ENCODE data around the gene SSMEM1. TPM values are rescaled to one million over a fixed set of nuclear protein-coding genes. Genes with fewer than 3 reads are reported as not detected.
"Not testable (repeated sequence)": the region's sequence is repeated elsewhere in the genome, so short reads cannot be mapped to it uniquely, and the experiment has no call there.

Gene SSMEM1
- total RNA-seq, 2 experiments from 2014 or later: not detected

DNA sequence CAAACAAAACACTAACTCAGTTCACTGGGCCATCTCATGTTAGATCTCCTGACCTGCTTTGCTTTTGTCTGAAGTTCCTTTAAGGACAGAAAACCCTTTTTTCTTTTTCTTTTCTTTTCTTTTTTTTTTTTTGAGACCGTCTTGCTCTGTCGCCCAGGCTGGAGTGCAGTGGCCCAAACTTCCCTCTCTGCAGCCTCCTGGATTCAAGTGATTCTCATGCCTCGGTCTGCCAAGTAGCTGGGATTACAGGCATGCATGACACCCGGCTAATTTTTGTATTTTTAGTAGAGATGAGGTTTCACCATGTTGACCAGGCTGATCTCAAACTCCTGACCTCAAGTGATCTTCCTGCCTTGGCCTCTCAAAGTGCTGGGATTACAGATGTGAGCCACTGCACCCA is 28.7 kb downstream of the SSMEM1 start:
- H3K4me3 Mint-ChIP-seq; H3K36me3 Mint-ChIP-seq (ENCODE audit: low read depth); POLR2A ChIA-PET; DNase-seq; CTCF ChIA-PET; H3K4me1 Mint-ChIP-seq; H3K9me3 Mint-ChIP-seq; H3K27ac Mint-ChIP-seq: not testable (repeated sequence)
- peaks cover 17% of the 10 kb centered on the region for H3K27me3 Mint-ChIP-seq

DNA sequence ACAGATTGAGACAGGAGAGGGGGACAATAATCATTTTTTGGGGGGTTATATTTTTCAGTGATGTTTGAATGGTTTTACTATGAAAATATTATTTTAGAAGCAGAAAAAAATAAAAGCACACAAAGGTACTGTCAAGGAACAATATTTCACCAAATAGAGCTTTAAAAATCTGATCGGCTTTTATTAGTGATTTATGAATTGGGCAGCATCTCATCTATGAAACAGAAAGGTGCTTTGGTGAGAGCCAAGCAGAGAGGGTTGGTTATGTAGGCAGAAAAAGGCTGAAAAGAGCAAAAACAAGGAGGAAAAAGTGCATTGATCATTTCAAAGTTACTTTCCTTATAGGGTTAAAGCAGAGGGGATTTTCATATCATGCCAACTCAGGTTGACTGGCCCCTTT is 32.6 kb downstream of the SSMEM1 start:
- ChIA-PET POLR2A (no interaction called here), CTCF (interaction anchor here (0.6 to 1.5 kb wide), 5 partner anchors 9 to 592 kb away, joined by 3 to 5 read pairs (median 5); no protein-coding TSS in a partner anchor)
- Mint-ChIP-seq H3K4me1 (peaks cover 15% of the 10 kb centered on the region), H3K27me3 (peaks cover 39% of the 10 kb centered on the region), H3K9me3 (no peaks in the 10 kb centered on the region), H3K36me3 (ENCODE audit: low read depth) (no peaks in the 10 kb centered on the region), H3K4me3 (no peak overlapping the region), H3K27ac (no peak overlapping the region)
- DNase-seq: no peak

DNA sequence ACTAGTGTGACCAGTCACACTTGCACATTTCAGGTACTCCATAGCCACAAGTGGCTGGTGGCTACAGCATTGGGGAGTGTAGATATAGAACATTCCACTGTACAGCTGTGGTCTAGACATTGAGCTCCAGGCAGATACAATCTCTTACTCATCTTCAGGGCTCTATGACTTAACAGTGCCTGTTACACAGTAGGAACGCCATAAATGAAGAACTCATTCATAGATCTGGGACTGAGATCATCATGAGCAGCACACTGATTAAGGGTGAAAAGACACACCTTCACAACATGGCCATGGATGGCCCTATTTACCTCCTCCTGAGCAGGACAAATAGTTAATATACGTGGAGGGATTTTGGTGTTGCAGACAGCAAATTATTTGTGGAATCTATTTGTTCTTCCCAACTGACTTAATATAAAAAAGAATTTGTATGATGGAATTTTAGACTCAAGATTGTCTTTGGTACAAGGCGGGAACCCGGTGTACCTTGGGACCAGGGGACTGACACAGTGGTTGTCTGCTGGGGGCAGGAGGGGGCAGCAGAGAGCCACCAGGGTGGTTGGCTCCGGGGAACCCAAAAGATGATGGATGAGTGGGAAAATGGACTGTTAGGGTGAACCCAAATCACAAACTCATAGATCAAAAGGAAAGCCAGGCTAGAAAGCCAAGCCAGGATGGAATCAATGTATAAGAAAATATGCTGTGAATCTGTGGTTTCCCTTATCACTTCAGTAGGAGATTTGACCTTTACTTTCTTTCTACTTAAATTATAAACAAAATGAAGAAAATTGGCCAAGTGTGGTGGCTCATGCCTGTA is 34.7 kb downstream of the SSMEM1 start:
- CTCF ChIA-PET: interaction anchor here (0.7 to 1.9 kb wide), 3 partner anchors 16 to 516 kb away, joined by 3 to 12 read pairs (median 3); no protein-coding TSS in a partner anchor
- no peaks in the 10 kb centered on the region for H3K36me3 Mint-ChIP-seq (ENCODE audit: low read depth)
- DNase-seq: peak; percentile 53
- no peak overlapping the region for H3K27ac Mint-ChIP-seq
- no peak overlapping the region for H3K4me3 Mint-ChIP-seq
- peaks cover 15% of the 10 kb centered on the region for H3K4me1 Mint-ChIP-seq
- POLR2A ChIA-PET: no interaction called here
- H3K9me3 Mint-ChIP-seq: no peaks in the 10 kb centered on the region
- peaks cover 29% of the 10 kb centered on the region for H3K27me3 Mint-ChIP-seq

DNA sequence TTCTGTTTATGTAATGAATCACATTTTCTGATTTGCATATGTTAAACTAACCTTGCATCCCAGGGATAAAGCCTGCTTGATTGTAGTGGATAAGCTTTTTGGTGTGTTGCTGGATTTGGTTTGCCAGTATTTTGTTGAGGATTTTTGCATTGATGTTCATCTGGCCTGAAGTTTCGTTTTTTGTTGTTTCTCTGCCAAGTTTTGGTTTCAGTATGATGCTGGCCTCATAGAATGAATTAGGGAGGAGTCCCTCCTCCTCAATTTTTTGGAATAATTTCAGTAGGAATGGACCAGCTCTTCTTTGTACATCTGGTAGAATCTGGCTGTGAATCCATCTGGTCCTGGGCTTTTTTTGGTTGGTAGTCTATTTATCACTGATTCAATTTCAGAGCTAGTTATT is 35.8 kb downstream of the SSMEM1 start:
- H3K9me3 Mint-ChIP-seq; H3K36me3 Mint-ChIP-seq (ENCODE audit: low read depth); H3K4me3 Mint-ChIP-seq; POLR2A ChIA-PET; H3K27ac Mint-ChIP-seq; DNase-seq: not testable (repeated sequence)
- Mint-ChIP-seq H3K4me1 (peaks cover 15% of the 10 kb centered on the region), H3K27me3 (peaks cover 28% of the 10 kb centered on the region)
- CTCF ChIA-PET: interaction anchor here (0.8 to 1.4 kb wide), 5 partner anchors 33 to 515 kb away, joined by 3 to 11 read pairs (median 3); partner anchors contain the start of gene CEP41

DNA sequence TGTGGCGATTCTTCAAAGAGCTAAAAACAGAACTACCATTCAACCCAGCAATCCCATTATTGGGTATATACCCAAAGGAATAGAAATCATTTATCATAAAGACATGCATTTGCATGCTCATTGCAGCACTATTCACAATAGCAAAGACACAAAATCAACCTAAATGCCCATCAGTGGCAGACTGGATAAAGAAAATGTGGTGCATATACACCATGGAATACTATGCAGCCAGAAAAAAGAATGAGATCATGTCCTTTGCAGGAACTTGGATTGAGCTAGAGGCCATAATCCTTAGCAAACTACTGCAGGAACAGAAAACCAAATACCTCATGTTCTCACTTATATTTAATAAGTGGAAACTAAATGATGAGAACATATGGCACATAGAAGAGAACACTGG is 38.8 kb downstream of the SSMEM1 start:
- H3K9me3 Mint-ChIP-seq; H3K4me3 Mint-ChIP-seq; DNase-seq; POLR2A ChIA-PET; H3K27ac Mint-ChIP-seq; CTCF ChIA-PET; H3K36me3 Mint-ChIP-seq (ENCODE audit: low read depth): not testable (repeated sequence)
- peaks cover 34% of the 10 kb centered on the region for H3K27me3 Mint-ChIP-seq
- H3K4me1 Mint-ChIP-seq: peaks cover 15% of the 10 kb centered on the region

DNA sequence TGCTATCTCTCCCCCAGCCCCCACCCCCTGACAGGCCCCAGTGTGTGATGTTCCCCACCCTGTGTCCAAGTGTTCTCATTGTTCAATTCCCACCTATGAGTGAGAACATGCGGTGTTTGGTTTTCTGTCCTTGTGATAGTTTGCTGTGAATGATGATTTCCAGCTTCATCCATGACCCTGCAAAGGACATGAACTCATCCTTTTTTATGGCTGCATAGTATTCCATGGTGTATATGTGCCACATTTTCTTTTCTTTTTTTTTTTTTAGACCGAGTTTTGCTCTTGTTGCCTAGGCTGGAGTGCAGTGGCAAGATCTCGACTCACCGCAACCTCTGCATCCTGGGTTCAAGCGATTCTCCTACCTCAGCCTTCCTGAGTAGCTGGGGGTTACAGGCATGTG is 41.2 kb downstream of the SSMEM1 start:
- H3K4me1 Mint-ChIP-seq; DNase-seq; H3K4me3 Mint-ChIP-seq; H3K27ac Mint-ChIP-seq; H3K9me3 Mint-ChIP-seq; H3K36me3 Mint-ChIP-seq (ENCODE audit: low read depth); POLR2A ChIA-PET: not testable (repeated sequence)
- CTCF ChIA-PET: interaction anchor here (0.7 kb wide), 1 partner anchor 235 kb away, joined by 3 read pairs; no protein-coding TSS in a partner anchor
- H3K27me3 Mint-ChIP-seq: peaks cover 44% of the 10 kb centered on the region

DNA sequence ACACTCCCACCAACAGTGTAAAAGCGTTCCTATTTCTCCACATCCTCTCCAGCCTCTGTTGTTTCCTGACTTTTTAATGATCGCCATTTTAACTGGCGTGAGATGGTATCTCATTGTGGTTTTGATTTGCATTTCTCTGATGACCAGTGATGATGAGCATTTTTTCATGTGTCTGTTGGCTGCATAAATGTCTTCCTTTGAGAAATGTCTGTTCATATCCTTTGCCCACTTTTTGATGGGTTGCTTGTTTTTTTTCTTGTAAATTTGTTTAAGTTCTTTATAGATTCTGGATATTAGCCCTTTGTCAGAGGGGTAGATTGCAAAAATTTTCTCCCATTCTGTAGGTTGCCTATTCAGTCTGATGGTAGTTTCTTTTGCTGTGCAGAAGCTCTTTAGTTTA is 42.0 kb downstream of the SSMEM1 start:
- POLR2A ChIA-PET; H3K36me3 Mint-ChIP-seq (ENCODE audit: low read depth); H3K4me1 Mint-ChIP-seq; H3K27ac Mint-ChIP-seq; DNase-seq; H3K4me3 Mint-ChIP-seq; H3K9me3 Mint-ChIP-seq: not testable (repeated sequence)
- CTCF ChIA-PET: interaction anchor here (0.6 kb wide), 1 partner anchor 9 kb away, joined by 5 read pairs; no protein-coding TSS in a partner anchor
- H3K27me3 Mint-ChIP-seq: peaks cover 39% of the 10 kb centered on the region

DNA sequence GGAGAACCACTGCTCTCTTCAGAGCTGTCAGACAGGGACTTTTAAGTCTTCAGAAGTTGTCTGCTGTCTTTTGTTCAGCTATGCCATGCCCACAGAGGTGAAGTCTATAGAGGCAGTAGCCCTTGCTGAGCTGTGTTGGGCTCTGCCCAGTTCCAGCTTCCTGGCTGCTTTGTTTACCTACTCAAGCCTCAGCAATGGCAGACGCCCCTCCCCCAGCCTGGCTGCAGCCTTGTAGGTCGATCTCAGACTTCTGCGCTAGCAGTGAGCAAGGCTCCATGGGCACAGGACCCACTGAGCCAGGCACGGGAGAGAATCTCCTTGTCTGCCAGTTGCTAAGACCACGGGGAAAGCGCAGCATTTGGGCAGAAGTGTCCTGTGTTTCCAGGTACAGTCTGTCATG is 46.9 kb downstream of the SSMEM1 start:
- H3K27me3 Mint-ChIP-seq: peaks cover 29% of the 10 kb centered on the region
- no peaks in the 10 kb centered on the region for H3K4me1 Mint-ChIP-seq
- DNase-seq: no peak
- H3K9me3 Mint-ChIP-seq: peaks cover 6% of the 10 kb centered on the region
- CTCF ChIA-PET: no interaction called here
- no peak overlapping the region for H3K4me3 Mint-ChIP-seq
- H3K27ac Mint-ChIP-seq: no peak overlapping the region
- POLR2A ChIA-PET: no interaction called here
- H3K36me3 Mint-ChIP-seq (ENCODE audit: low read depth): peaks cover 2% of the 10 kb centered on the region

DNA sequence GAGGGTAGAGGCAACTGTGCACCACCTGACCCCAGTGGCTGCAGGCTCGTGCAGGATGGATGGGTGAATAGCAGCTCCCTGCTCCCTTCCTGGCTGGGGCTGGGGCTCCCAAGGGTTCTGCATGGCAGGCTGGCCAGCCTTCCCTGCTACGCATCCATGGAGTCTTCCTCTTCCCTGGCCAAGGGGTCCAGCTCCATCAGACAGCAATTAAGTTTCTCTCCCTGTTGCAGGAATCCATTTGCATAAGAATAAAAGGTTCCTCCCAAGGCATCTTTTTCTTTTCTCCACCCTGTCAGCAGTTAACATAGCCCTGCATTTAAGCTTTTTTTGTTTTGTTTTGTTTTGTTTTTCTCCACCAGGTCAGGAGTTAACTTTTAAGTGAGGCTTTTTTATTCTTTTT is 49.0 kb downstream of the SSMEM1 start:
- H3K36me3 Mint-ChIP-seq (ENCODE audit: low read depth): peaks cover 2% of the 10 kb centered on the region
- ChIA-PET POLR2A (no interaction called here), CTCF (no interaction called here)
- no peak for DNase-seq
- no peak overlapping the region for H3K27ac Mint-ChIP-seq
- H3K9me3 Mint-ChIP-seq: peaks cover 6% of the 10 kb centered on the region
- H3K4me1 Mint-ChIP-seq: no peaks in the 10 kb centered on the region
- H3K4me3 Mint-ChIP-seq: no peak overlapping the region
- H3K27me3 Mint-ChIP-seq: peaks cover 19% of the 10 kb centered on the region

DNA sequence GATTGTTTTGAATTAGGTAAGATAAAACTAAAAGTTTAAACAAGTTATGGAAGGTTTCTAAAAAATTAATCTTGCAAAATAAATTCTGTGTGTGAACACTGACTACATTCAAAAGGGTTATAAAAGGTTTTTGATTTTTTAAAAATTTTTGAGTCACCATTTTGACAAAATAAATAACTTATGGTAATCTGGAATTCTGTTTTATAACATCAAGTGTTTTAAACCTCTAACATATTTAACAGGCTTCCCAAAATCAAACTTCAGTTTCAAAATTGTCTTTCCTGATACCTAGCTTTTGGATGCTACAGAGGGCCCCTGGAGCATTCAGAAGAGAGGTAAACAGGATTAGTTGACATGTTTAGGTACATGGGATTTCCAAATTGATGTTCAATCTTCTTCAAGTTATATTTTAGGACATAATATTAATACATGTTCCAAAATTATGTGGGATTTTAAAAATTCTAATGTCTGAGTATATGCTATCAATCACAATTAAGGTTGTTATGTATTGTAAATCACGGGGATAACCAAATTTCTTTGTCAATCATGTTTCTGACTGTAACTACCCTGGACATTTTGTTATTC is 50.9 kb downstream of the SSMEM1 start:
- H3K27me3 Mint-ChIP-seq: peaks cover 6% of the 10 kb centered on the region
- no peaks in the 10 kb centered on the region for H3K4me1 Mint-ChIP-seq
- no peak overlapping the region for H3K4me3 Mint-ChIP-seq
- peaks cover 2% of the 10 kb centered on the region for H3K36me3 Mint-ChIP-seq (ENCODE audit: low read depth)
- ChIA-PET POLR2A (no interaction called here), CTCF (interaction anchor here (1.0 kb wide), 1 partner anchor 17 kb away, joined by 3 read pairs; no protein-coding TSS in a partner anchor)
- H3K9me3 Mint-ChIP-seq: peaks cover 6% of the 10 kb centered on the region
- DNase-seq: no peak
- no peak overlapping the region for H3K27ac Mint-ChIP-seq

DNA sequence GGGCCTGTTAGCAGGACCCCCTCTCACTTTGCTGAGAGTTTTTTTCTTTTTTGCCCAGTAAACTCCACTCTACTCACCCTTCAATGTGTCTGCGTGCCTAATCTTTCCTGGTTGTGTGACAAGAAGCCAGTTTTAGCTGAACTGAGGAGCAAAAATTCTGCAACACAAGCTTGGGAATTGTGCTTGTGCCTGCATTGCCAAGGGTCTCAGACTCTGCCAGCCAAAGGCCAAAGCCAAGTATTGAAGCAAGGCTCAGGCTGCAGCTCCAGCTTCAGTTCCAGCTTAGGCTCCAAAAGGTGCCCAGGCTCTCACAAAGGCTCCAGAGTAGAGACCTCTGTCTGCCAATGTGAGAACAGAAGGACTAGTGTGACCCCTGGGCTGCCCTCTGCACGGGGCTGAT is 54.8 kb downstream of the SSMEM1 start:
- CTCF ChIA-PET: no interaction called here
- Mint-ChIP-seq H3K9me3 (peaks cover 6% of the 10 kb centered on the region), H3K4me3 (no peak overlapping the region), H3K27ac (no peak overlapping the region), H3K36me3 (ENCODE audit: low read depth) (peaks cover 2% of the 10 kb centered on the region), H3K4me1 (no peaks in the 10 kb centered on the region), H3K27me3 (peaks cover 2% of the 10 kb centered on the region)
- POLR2A ChIA-PET: no interaction called here
- no peak for DNase-seq

DNA sequence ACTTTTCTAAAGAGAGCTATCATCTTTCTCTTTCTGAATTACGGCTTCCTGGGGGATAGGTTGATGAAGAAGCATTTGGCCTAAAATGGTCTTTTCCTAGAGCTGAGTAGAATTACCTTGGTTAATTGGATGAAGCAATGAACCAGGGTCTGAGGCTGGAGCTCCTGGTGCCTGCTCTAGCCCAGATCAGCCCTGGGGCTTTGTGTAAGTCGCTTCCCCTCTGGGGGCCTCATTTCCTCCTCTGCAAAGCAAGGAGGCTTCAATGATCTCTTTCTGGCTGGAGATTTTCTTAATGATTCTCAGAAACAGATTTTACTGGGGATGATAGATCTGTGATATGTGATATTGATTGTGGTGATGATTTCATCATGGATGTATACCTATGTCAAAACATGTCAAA is 55.5 kb downstream of the SSMEM1 start:
- ChIA-PET CTCF (no interaction called here), POLR2A (no interaction called here)
- H3K27ac Mint-ChIP-seq: no peak overlapping the region

More for the DNA sequence above, 55.5 kb downstream of the SSMEM1 start:
- peaks cover 6% of the 10 kb centered on the region for H3K9me3 Mint-ChIP-seq
- H3K36me3 Mint-ChIP-seq (ENCODE audit: low read depth): peaks cover 2% of the 10 kb centered on the region
- H3K27me3 Mint-ChIP-seq: peaks cover 3% of the 10 kb centered on the region
- H3K4me1 Mint-ChIP-seq: no peaks in the 10 kb centered on the region
- H3K4me3 Mint-ChIP-seq: no peak overlapping the region
- DNase-seq: no peak
